ENCODE measurements around the gene CHST10. TPM values are rescaled to one million over a fixed set of nuclear protein-coding genes. Genes with fewer than 3 reads are reported as not detected.
"Not testable (repeated sequence)": the region's sequence is repeated elsewhere in the genome, so short reads cannot be mapped to it uniquely, and the experiment has no call there.

Gene CHST10
- total and polyA plus RNA-seq, 10 of the 15 experiments (the other 5 are each of a cell fraction or from before 2014, with no cell fraction given) = 2.0 to 22.5 (median 15.7) TPM

DNA sequence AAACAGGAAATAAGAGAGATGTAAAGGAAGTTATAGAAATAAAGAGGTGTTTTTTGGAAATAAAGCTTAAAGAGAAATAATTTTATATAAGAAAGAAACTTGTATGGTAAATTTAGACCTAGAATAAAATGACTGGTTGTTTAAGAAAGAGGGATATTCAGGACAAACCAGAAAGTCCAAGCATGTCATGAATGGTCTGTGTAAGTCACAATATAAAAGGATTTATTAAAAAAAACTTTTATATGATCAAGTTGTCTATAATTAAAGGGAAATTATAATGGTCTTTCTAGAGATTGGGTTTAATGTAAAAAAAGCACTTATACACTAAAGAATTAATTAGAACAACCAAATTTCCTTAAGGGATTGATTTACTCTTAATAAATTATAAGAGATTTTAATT is 38.9 kb upstream of the CHST10 start:
- SMC1A ChIA-PET (ENCODE audit: uncharacterized antibody, unreplicated experiment); intact Hi-C loops (cut with micrococcal nuclease; ENCODE audit: unreplicated experiment); H3K9me3 ChIP-seq (replicated peaks; ENCODE audit: control insufficient read depth, insufficient read depth, low read length); ATAC-seq; POLR2A ChIA-PET; CTCF ChIA-PET; H3K27me3 ChIP-seq (replicated peaks in 1 of 2; ENCODE audit: control insufficient read depth in 2 of 2, insufficient read depth in 2 of 2, low read length in 1 of 2); H3K4me2 ChIP-seq (ENCODE audit: control insufficient read depth, insufficient read depth); H2AFZ ChIP-seq (ENCODE audit: control insufficient read depth, low read depth, low read length); H3K9ac ChIP-seq (ENCODE audit: control insufficient read depth, insufficient read depth, low read length); RAD21 ChIA-PET (ENCODE audit: unreplicated experiment); DNase-seq (ENCODE audit: low read depth, low spot score); H3K4me1 ChIP-seq (ENCODE audit: control insufficient read depth, insufficient read depth, low read length); H4K20me1 ChIP-seq (ENCODE audit: control insufficient read depth, insufficient read depth); H3K27ac ChIP-seq (ENCODE audit: control insufficient read depth, insufficient read depth); H3K36me3 ChIP-seq (ENCODE audit: control insufficient read depth in 2 of 2, insufficient read depth in 2 of 2, low read length in 1 of 2); H3K4me3 ChIP-seq; in situ Hi-C loops (cut with MboI); FAIRE-seq; BruUV-seq (replicated peaks); H3K79me2 ChIP-seq (ENCODE audit: control insufficient read depth, insufficient read depth, low read length): not testable (repeated sequence)

DNA sequence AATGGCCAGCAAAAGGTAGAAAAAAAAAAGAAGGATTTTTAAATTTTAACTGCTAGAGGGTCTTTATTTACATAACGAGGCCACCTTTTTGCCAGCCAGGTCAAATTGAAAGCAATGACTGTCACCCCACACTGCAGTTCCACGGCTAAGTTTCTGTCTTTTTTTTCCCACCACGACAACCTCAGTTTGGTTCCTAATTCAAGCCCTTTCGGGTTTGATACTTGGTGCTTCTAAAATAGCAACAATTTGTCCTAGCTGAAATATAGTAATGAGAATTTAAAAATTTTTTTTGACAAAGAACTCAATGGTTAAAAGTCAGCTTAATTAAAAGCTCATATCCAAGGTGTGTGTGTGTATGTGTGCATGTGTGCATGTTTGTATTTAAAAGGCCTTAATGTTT is 36.4 kb upstream of the CHST10 start:
- Histone ChIP-seq H3K4me2 (ENCODE audit: control insufficient read depth, insufficient read depth) (peak overlapping the region; percentile 33; the same call in 1 of the 2 replicates), H3K4me1 (ENCODE audit: control insufficient read depth, insufficient read depth, low read length) (no peaks in the 10 kb centered on the region), H3K27me3 (replicated peaks in 1 of 2; ENCODE audit: control insufficient read depth in 2 of 2, insufficient read depth in 2 of 2, low read length in 1 of 2) (no peaks in the 10 kb centered on the region), H3K4me3 (no peak overlapping the region), H4K20me1 (ENCODE audit: control insufficient read depth, insufficient read depth) (no peaks in the 10 kb centered on the region), H3K36me3 (ENCODE audit: control insufficient read depth in 2 of 2, insufficient read depth in 2 of 2, low read length in 1 of 2) (no peaks in the 10 kb centered on the region), H3K9me3 (replicated peaks; ENCODE audit: control insufficient read depth, insufficient read depth, low read length) (peaks cover 3% of the 10 kb centered on the region), H2AFZ (ENCODE audit: control insufficient read depth, low read depth, low read length) (peak overlapping the region; percentile 90), H3K79me2 (ENCODE audit: control insufficient read depth, insufficient read depth, low read length) (no peaks in the 10 kb centered on the region), H3K9ac (ENCODE audit: control insufficient read depth, insufficient read depth, low read length) (no peak overlapping the region), H3K27ac (ENCODE audit: control insufficient read depth, insufficient read depth) (peak overlapping the region; percentile 52)
- ATAC-seq (peak; percentile 66), DNase-seq (ENCODE audit: low read depth, low spot score) (peak; percentile 54), FAIRE-seq (no peak)
- in situ Hi-C loops (cut with MboI) (no loop called here), intact Hi-C loops (cut with micrococcal nuclease; ENCODE audit: unreplicated experiment) (no loop called here)
- POLR2A ChIA-PET = no interaction called here
- no TSS peak for BruUV-seq (replicated peaks)
- 3% methylated on average over 4 of the region's 4 CpGs for WGBS (ENCODE audit: insufficient coverage, insufficient replicate concordance, low lambda C conversion rate, missing lambda C conversion rate)
- CTCF ChIA-PET = no interaction called here
- RAD21 ChIA-PET (ENCODE audit: unreplicated experiment) = no interaction called here
- SMC1A ChIA-PET (ENCODE audit: uncharacterized antibody, unreplicated experiment) = interaction anchor here (1.0 to 1.1 kb wide), 2 partner anchors 29 to 192 kb away, joined by 3 read pairs; no protein-coding TSS in a partner anchor
- TF ChIP-seq BCL11A (IDR thresholded peaks at IDR 0.05; ENCODE audit: low read depth, low read length) (0 out of 2 replicates have a peak, but pooled peaks have one; percentile 16), POU2F2 (IDR thresholded peaks at IDR 0.05; ENCODE audit: borderline replicate concordance, low read depth, low read length) (0 out of 3 replicates have a peak, but pooled peaks have one; percentile 16), NFIC (IDR thresholded peaks at IDR 0.05; ENCODE audit: low read depth, low read length) (0 out of 2 replicates have a peak, but pooled peaks have one; percentile 15), IRF4 (IDR thresholded peaks at IDR 0.05; ENCODE audit: low read depth, low read length) (0 out of 2 replicates have a peak, but pooled peaks have one; percentile 53), DPF2 (IDR thresholded peaks at IDR 0.05) (no peak), POLR2AphosphoS5 (IDR thresholded peaks at IDR 0.05; ENCODE audit: low read length) (no peak), JUNB (IDR thresholded peaks at IDR 0.05) (peak; percentile 59), RUNX3 (IDR thresholded peaks at IDR 0.05; ENCODE audit: low read length) (peak; percentile 70), MEF2A (IDR thresholded peaks at IDR 0.05; ENCODE audit: insufficient read depth, low read depth, low read length) (peak; percentile 90), STAT1 (conservative IDR thresholded peaks at IDR 0.05) (no peak), MYC (IDR thresholded peaks at IDR 0.05; ENCODE audit: insufficient read depth, insufficient read length, insufficient replicate concordance, low read length, severe bottlenecking) (no peak), PAX5 (IDR thresholded peaks at IDR 0.05; ENCODE audit: borderline replicate concordance, low read depth, low read length) (peak; percentile 86), SMARCA5 (IDR thresholded peaks at IDR 0.05) (no peak)
- TF ChIP-seq, protein P1, sequence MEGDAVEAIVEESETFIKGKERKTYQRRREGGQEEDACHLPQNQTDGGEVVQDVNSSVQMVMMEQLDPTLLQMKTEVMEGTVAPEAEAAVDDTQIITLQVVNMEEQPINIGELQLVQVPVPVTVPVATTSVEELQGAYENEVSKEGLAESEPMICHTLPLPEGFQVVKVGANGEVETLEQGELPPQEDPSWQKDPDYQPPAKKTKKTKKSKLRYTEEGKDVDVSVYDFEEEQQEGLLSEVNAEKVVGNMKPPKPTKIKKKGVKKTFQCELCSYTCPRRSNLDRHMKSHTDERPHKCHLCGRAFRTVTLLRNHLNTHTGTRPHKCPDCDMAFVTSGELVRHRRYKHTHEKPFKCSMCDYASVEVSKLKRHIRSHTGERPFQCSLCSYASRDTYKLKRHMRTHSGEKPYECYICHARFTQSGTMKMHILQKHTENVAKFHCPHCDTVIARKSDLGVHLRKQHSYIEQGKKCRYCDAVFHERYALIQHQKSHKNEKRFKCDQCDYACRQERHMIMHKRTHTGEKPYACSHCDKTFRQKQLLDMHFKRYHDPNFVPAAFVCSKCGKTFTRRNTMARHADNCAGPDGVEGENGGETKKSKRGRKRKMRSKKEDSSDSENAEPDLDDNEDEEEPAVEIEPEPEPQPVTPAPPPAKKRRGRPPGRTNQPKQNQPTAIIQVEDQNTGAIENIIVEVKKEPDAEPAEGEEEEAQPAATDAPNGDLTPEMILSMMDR (IDR thresholded peaks at IDR 0.05 in 2 of 3, conservative IDR thresholded peaks at IDR 0.05 in 1 of 3; ENCODE audit: control insufficient read depth in 2 of 3, extremely low read depth in 1 of 3, insufficient read depth in 1 of 3, low read depth in 3 of 3, low read length in 3 of 3) = no peak
- TF ChIP-seq, protein P2, sequence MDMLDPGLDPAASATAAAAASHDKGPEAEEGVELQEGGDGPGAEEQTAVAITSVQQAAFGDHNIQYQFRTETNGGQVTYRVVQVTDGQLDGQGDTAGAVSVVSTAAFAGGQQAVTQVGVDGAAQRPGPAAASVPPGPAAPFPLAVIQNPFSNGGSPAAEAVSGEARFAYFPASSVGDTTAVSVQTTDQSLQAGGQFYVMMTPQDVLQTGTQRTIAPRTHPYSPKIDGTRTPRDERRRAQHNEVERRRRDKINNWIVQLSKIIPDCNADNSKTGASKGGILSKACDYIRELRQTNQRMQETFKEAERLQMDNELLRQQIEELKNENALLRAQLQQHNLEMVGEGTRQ (IDR thresholded peaks at IDR 0.05; ENCODE audit: borderline replicate concordance, low read depth, low read length) = no peak
- TF ChIP-seq, protein P3, sequence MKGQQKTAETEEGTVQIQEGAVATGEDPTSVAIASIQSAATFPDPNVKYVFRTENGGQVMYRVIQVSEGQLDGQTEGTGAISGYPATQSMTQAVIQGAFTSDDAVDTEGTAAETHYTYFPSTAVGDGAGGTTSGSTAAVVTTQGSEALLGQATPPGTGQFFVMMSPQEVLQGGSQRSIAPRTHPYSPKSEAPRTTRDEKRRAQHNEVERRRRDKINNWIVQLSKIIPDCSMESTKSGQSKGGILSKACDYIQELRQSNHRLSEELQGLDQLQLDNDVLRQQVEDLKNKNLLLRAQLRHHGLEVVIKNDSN (IDR thresholded peaks at IDR 0.05; ENCODE audit: borderline replicate concordance, extremely low read length, insufficient read depth, low read depth, low read length) = no peak

Measured in GM12878 (cell line).